Measurements from ENCODE around the gene ENG.

- TF ChIP-seq RAD21 (IDR thresholded peaks at IDR 0.05; ENCODE audit: low read depth): no peak
- TF ChIP-seq, protein P1, sequence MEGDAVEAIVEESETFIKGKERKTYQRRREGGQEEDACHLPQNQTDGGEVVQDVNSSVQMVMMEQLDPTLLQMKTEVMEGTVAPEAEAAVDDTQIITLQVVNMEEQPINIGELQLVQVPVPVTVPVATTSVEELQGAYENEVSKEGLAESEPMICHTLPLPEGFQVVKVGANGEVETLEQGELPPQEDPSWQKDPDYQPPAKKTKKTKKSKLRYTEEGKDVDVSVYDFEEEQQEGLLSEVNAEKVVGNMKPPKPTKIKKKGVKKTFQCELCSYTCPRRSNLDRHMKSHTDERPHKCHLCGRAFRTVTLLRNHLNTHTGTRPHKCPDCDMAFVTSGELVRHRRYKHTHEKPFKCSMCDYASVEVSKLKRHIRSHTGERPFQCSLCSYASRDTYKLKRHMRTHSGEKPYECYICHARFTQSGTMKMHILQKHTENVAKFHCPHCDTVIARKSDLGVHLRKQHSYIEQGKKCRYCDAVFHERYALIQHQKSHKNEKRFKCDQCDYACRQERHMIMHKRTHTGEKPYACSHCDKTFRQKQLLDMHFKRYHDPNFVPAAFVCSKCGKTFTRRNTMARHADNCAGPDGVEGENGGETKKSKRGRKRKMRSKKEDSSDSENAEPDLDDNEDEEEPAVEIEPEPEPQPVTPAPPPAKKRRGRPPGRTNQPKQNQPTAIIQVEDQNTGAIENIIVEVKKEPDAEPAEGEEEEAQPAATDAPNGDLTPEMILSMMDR (IDR thresholded peaks at IDR 0.05 in 2 of 3, conservative IDR thresholded peaks at IDR 0.05 in 1 of 3; ENCODE audit: borderline replicate concordance in 1 of 3, insufficient read depth in 1 of 3, low read depth in 2 of 3, low read length in 2 of 3): no peak
- TF ChIP-seq CEBPB (IDR thresholded peaks at IDR 0.05; ENCODE audit: low read depth): no peak
- no peak for TF ChIP-seq JUND (IDR thresholded peaks at IDR 0.05)
- no peak for TF ChIP-seq POLR2AphosphoS5 (IDR thresholded peaks at IDR 0.05; ENCODE audit: low read depth, low read length)
- no peak for TF ChIP-seq SP1 (IDR thresholded peaks at IDR 0.05; ENCODE audit: low read depth)
- no peak for TF ChIP-seq EZH2phosphoT487 (IDR thresholded peaks at IDR 0.05; ENCODE audit: borderline replicate concordance)
- no peak for TF ChIP-seq POLR2A (IDR thresholded peaks at IDR 0.05; ENCODE audit: borderline replicate concordance, extremely low read depth, insufficient read depth, insufficient read length)
- TF ChIP-seq, protein P2, sequence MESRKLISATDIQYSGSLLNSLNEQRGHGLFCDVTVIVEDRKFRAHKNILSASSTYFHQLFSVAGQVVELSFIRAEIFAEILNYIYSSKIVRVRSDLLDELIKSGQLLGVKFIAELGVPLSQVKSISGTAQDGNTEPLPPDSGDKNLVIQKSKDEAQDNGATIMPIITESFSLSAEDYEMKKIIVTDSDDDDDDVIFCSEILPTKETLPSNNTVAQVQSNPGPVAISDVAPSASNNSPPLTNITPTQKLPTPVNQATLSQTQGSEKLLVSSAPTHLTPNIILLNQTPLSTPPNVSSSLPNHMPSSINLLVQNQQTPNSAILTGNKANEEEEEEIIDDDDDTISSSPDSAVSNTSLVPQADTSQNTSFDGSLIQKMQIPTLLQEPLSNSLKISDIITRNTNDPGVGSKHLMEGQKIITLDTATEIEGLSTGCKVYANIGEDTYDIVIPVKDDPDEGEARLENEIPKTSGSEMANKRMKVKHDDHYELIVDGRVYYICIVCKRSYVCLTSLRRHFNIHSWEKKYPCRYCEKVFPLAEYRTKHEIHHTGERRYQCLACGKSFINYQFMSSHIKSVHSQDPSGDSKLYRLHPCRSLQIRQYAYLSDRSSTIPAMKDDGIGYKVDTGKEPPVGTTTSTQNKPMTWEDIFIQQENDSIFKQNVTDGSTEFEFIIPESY (IDR thresholded peaks at IDR 0.05; ENCODE audit: extremely low read depth, insufficient replicate concordance, low read length): no peak
- TF ChIP-seq EZH2 (IDR thresholded peaks at IDR 0.05): no peak
These were observed 910 bp downstream of the ENG start for GRCh38 chr9:127853312-127854183.
